B cell (primary cell): ENCODE measurements around the gene PRKACA. TPM values are rescaled to one million over a fixed set of nuclear protein-coding genes. Genes with fewer than 3 reads are reported as not detected.

Source experiments
- ATAC-seq: fragments of 200-7000 bp; cut with Tn5 transposase; one replicate; pipeline ENCODE4 v1.10.0; 2021; ENCODE audit warnings: low read depth, mild to moderate bottlenecking, moderate number of reproducible peaks, moderate library complexity
- CTCF ChIA-PET: fragments of 350-600 bp; sonication (Branson Sonifier 250); formaldehyde crosslinking; loops from one replicate; lab custom pipeline; 2021; ENCODE audit warnings: antibody characterized with exemption, inconsistent platforms; lab: Charles Lee
- POLR2A ChIA-PET: fragments of 350-600 bp; sonication (Branson Sonifier 250); formaldehyde crosslinking; loops from one replicate; lab custom pipeline; 2021; ENCODE audit warnings: antibody characterized with exemption; lab: Charles Lee
- DNase-seq: peaks from one replicate; pipeline ENCODE4 v3.0.0; 2013
- H2AFZ ChIP-seq: 2 replicates; pipeline ENCODE4 v1.6.1; 2012; ENCODE audit warnings: mild to moderate bottlenecking, low read depth, low read length; ENCODE audit not compliant: insufficient read depth, poor library complexity, severe bottlenecking
- H3K27ac ChIP-seq, 2 donors: 1 replicate in 1 of 2; 2 replicates in 1 of 2; pipeline ENCODE4 v1.5.1; 2012 to 2013; ENCODE audit warnings: low read length in 2 of 2, mild to moderate bottlenecking in 2 of 2, moderate library complexity in 1 of 2
- H3K27me3 ChIP-seq, 4 experiments: fragments of 200-600 bp in 1 of 4; sonication (generic) in 1 of 4; replicated peaks in 1 of 4; 1 replicate in 2 of 4; 2 replicates in 2 of 4; pipeline versions ENCODE4 v1.6.1 to v1.7.0; 2013 to 2016; ENCODE audit warnings: low read length in 3 of 4, mild to moderate bottlenecking in 2 of 4, mixed read lengths in 1 of 4, moderate library complexity in 1 of 4; ENCODE audit not compliant: insufficient read depth in 4 of 4, control insufficient read depth in 3 of 4; ENCODE audit errors: control extremely low read depth in 1 of 4
- H3K36me3 ChIP-seq, 2 experiments: replicated peaks in 1 of 2; 1 replicate in 1 of 2; 2 replicates in 1 of 2; pipeline versions ENCODE4 v1.6.1 to v1.7.1; 2013; ENCODE audit warnings: low read length in 1 of 2; ENCODE audit not compliant: insufficient read depth in 2 of 2, control insufficient read depth in 1 of 2; ENCODE audit errors: control extremely low read depth in 1 of 2, extremely low read depth in 1 of 2
- H3K4me1 ChIP-seq, 2 donors: fragments of 200-600 bp in 1 of 2; sonication (generic) in 1 of 2; 1 replicate in 1 of 2; 2 replicates in 1 of 2; pipeline versions ENCODE4 v1.5.1 to v1.6.1; 2013 to 2017; ENCODE audit warnings: low read length in 2 of 2; ENCODE audit not compliant: control insufficient read depth in 2 of 2, insufficient read depth in 2 of 2
- H3K4me2 ChIP-seq: replicated peaks from 2 replicates; pipeline ENCODE3; 2012; ENCODE audit warnings: mild to moderate bottlenecking, low read depth, low read length; ENCODE audit not compliant: poor library complexity, severe bottlenecking
- H3K4me3 ChIP-seq, 5 experiments: fragments of 200-600 bp in 1 of 5; sonication (generic) in 1 of 5; 1 replicate in 3 of 5; 2 replicates in 2 of 5; pipeline versions ENCODE4 v1.5.1 to v1.7.0; 2011 to 2016; ENCODE audit warnings: low read length in 4 of 5, mild to moderate bottlenecking in 4 of 5, low read depth in 2 of 5, control low read depth in 1 of 5, moderate library complexity in 1 of 5; ENCODE audit not compliant: insufficient read depth in 1 of 5; ENCODE audit errors: control extremely low read depth in 1 of 5, extremely low read depth in 1 of 5
- H3K79me2 ChIP-seq: fragments of 200-600 bp; sonication (generic); one replicate; pipeline ENCODE4 v1.6.0; 2016; ENCODE audit warnings: low read length; ENCODE audit not compliant: control insufficient read depth, insufficient read depth
- H3K9ac ChIP-seq: fragments of 200-600 bp; sonication (generic); 2 replicates; pipeline ENCODE4 v1.6.1; 2017; ENCODE audit warnings: mild to moderate bottlenecking, low read length, moderate library complexity
- H3K9me3 ChIP-seq, 3 donors: one replicate each; pipeline versions ENCODE4 v1.6.1 to v1.7.1; 2013; ENCODE audit warnings: low read length in 2 of 3; ENCODE audit not compliant: control insufficient read depth in 2 of 3, insufficient read depth in 1 of 3; ENCODE audit errors: control extremely low read depth in 1 of 3
- H4K20me1 ChIP-seq: 2 replicates; pipeline ENCODE4 v1.6.0; 2012; ENCODE audit warnings: mild to moderate bottlenecking, low read length; ENCODE audit not compliant: insufficient read depth, control insufficient read depth, poor library complexity, severe bottlenecking
- H3K27ac Mint-ChIP-seq: one replicate; pipeline ENCODE4 v1.8.0; 2021; ENCODE audit warnings: mixed read lengths
- H3K27me3 Mint-ChIP-seq: one replicate; pipeline ENCODE4 v1.8.0; 2021; ENCODE audit warnings: mixed read lengths
- H3K4me1 Mint-ChIP-seq: one replicate; pipeline ENCODE4 v1.8.0; 2021; ENCODE audit warnings: mixed read lengths
- H3K4me3 Mint-ChIP-seq: one replicate; pipeline ENCODE4 v1.8.0; 2021; ENCODE audit warnings: mixed read lengths
- H3K9me3 Mint-ChIP-seq: one replicate; pipeline ENCODE4 v1.8.0; 2022; ENCODE audit warnings: mixed read lengths; ENCODE audit not compliant: insufficient read depth
- CTCF ChIP-seq: fragments of 200-600 bp; IDR thresholded peaks from one replicate; pipeline ENCODE4 v1.8.0; 2022; ENCODE audit warnings: antibody characterized with exemption, mild to moderate bottlenecking
- EZH2 ChIP-seq: IDR thresholded peaks from 2 replicates; pipeline ENCODE4 v1.6.1; 2012; ENCODE audit warnings: borderline replicate concordance, low read depth, mild to moderate bottlenecking, moderate library complexity, low read length; ENCODE audit not compliant: insufficient read depth, poor library complexity, severe bottlenecking
- WGBS: methylation state at CpG from one replicate; pipeline ENCODE4 v1.1.5; 2013; ENCODE audit warnings: missing lambda C conversion rate; ENCODE audit not compliant: insufficient coverage; 5-methylcytosine and 5-hydroxymethylcytosine counted together
- intact Hi-C: fragments of 100-400 bp; cut with micrococcal nuclease; formaldehyde crosslinking; loops from one replicate; pipeline ENCODE4 v1.10.0; 2022
- polyA plus RNA-seq: library from polyadenylated mRNA; depleted of rRNA; stranded (reverse); fragments of >200 nt; gene quantifications from 2 replicates; pipeline ENCODE4 v1.2.3, GENCODE V29; 2012
- total RNA-seq, 2 donors: library from RNA; stranded (reverse); fragments of 120-200 nt in 1 of 2; gene quantifications; 1 replicate in 1 of 2; 2 replicates in 1 of 2; pipeline versions ENCODE4 v1.2.3 to v1.2.4, GENCODE V29; 2013 to 2022

The PRKACA gene
- total and polyA plus RNA-seq, 2 donors (not counting 1 experiment from before 2014, with no cell fraction given): 36.8 to 43.0 TPM

- WGBS: 37% methylated on average over 2 of the region's 12 CpGs
- ATAC-seq (no peak), DNase-seq (no peak)
- Histone ChIP-seq H3K27ac (no peak overlapping the region), H4K20me1 (no peaks in the 10 kb centered on the region), H3K9ac (peak overlapping the region; percentile 49), H3K9me3 (peaks cover 0 to 9% (median 0%) of the 10 kb centered on the region in 3 donors), H3K4me3 (peak overlapping the region in 3 of 5 experiments; percentile 33 to 54 (median 40)), H3K27me3 (peaks cover 0 to 14% (median 0%) of the 10 kb centered on the region in 4 experiments), H2AFZ (peak overlapping the region; percentile 68), H3K4me1 (peaks cover 24 to 25% of the 10 kb centered on the region in 2 donors), H3K79me2 (no peaks in the 10 kb centered on the region), H3K36me3 (no peaks in the 10 kb centered on the region), H3K4me2 (peak overlapping the region; percentile 79)
- Mint-ChIP-seq H3K4me3 (peak overlapping the region; percentile 79), H3K27me3 (peaks cover 14% of the 10 kb centered on the region), H3K27ac (no peak overlapping the region), H3K4me1 (peaks cover 23% of the 10 kb centered on the region), H3K9me3 (no peaks in the 10 kb centered on the region)
- CTCF ChIA-PET: interaction anchor here (0.9 to 1.3 kb wide), 3 partner anchors 27 to 181 kb away, joined by 3 to 8 read pairs (median 3); partner anchors contain the start of gene ASF1B
- POLR2A ChIA-PET: interaction anchor here (0.6 to 0.7 kb wide), 2 partner anchors 25 to 1134 kb away, joined by 4 read pairs; no protein-coding TSS in a partner anchor
- TF ChIP-seq EZH2: no peak
- no peak for TF ChIP-seq CTCF
- intact Hi-C loops: no loop called here
These were observed 49.5 kb upstream of the PRKACA start for GRCh38 chr19:14166999-14167575.
